ENCODE measurements around the gene SLC5A11. TPM values are rescaled to one million over a fixed set of nuclear protein-coding genes. Genes with fewer than 3 reads are reported as not detected.
A peak's percentile ranks its signal among the peaks of the same experiment; 100 is the strongest.

Gene SLC5A11
- total RNA-seq, 1 experiment from 2014 or later, result 0.22 TPM

DNA sequence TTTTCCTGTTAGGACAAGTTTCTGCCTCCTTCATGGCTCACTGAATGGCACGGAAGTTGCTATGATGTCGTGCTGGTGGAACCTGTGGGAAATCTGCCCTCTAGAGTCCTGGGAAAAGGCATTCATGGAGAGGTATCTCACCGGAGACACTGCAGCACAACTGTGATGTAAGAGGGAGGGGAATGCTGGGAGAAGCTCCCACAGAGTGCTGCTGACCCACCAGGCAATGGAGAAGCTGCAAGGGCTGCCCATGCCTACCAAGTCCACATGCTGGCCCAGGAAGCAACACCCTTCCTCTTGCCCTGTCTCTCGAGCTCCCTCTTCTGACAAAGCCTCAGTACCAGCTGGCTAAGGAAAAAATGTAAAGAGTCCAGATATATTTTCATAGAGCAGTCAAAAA lies 45.2 kb upstream of the SLC5A11 start:
- no peak overlapping the region for H3K56ac ChIP-seq (ENCODE audit: insufficient read length, low read depth, low read length)
- H3K4me3 Mint-ChIP-seq, result no peak overlapping the region
- H3K4me1 Mint-ChIP-seq, result peaks cover 16 to 20% of the 10 kb centered on the region in 2 experiments
- no peaks in the 10 kb centered on the region for H3K9me3 ChIP-seq (ENCODE audit: control insufficient read depth, low read depth, low read length)
- no peaks in the 10 kb centered on the region for H3K9me3 Mint-ChIP-seq
- no peak overlapping the region for H4K8ac ChIP-seq (replicated peaks; ENCODE audit: insufficient read length, low read depth, low read length)
- H3K27ac ChIP-seq (ENCODE audit: insufficient read length, low read depth, low read length), result no peak overlapping the region
- peaks cover 57 to 98% (median 88%) of the 10 kb centered on the region in 3 experiments; a peak in 6 of 7 replicates for H3K36me3 Mint-ChIP-seq (ENCODE audit: insufficient read depth in 1 of 3, low read depth in 3 of 3)
- no peak overlapping the region for H3T11ph ChIP-seq (ENCODE audit: low read length)
- no peak overlapping the region for H2BK120ac ChIP-seq (ENCODE audit: low read depth, low read length, poor library complexity, severe bottlenecking)
- no peak overlapping the region for H4K5ac ChIP-seq (ENCODE audit: insufficient read length, low read depth, low read length)
- H3K27ac Mint-ChIP-seq, result peak overlapping the region in 2 of 3 experiments; percentile 37 to 45; a peak in 3 of 7 replicates
- H3K79me2 ChIP-seq (ENCODE audit: insufficient read depth, low read length), result no peaks in the 10 kb centered on the region
- no peaks in the 10 kb centered on the region for H3K23me2 ChIP-seq (ENCODE audit: insufficient read length, low read depth, low read length, poor library complexity, severe bottlenecking)
- no peak overlapping the region for H3K18ac ChIP-seq (ENCODE audit: insufficient read length, low read depth, low read length)
- H3K4me2 ChIP-seq (ENCODE audit: insufficient read depth, insufficient read length, low read length), result no peak overlapping the region
- no peaks in the 10 kb centered on the region for H4K20me1 ChIP-seq (ENCODE audit: control insufficient read depth, insufficient read depth, insufficient read length)
- no peaks in the 10 kb centered on the region for H3K27me3 Mint-ChIP-seq (ENCODE audit: low read depth)
- no peak overlapping the region for H2BK20ac ChIP-seq (ENCODE audit: low read depth, low read length, poor library complexity, severe bottlenecking)
- H4K91ac ChIP-seq (ENCODE audit: insufficient read length, low read depth, low read length), result no peak overlapping the region
- H3K23ac ChIP-seq (ENCODE audit: insufficient read length, low read depth, low read length), result no peak overlapping the region
- H2BK5ac ChIP-seq (ENCODE audit: insufficient read length, low read length), result no peak overlapping the region
- H3K4ac ChIP-seq (ENCODE audit: low read depth, low read length), result no peak overlapping the region
- no peak overlapping the region for H2BK12ac ChIP-seq (ENCODE audit: insufficient read length, low read depth, low read length)
- no peak overlapping the region for H2BK15ac ChIP-seq (ENCODE audit: low read depth, low read length)
- no peak for DNase-seq
- H3K4me1 ChIP-seq (ENCODE audit: insufficient read depth, low read length), result no peaks in the 10 kb centered on the region
- no peak overlapping the region for H2AK5ac ChIP-seq (ENCODE audit: insufficient read length, low read length)
- no peak overlapping the region for H3K14ac ChIP-seq (ENCODE audit: insufficient read depth, low read length)
- TF ChIP-seq, protein P1, sequence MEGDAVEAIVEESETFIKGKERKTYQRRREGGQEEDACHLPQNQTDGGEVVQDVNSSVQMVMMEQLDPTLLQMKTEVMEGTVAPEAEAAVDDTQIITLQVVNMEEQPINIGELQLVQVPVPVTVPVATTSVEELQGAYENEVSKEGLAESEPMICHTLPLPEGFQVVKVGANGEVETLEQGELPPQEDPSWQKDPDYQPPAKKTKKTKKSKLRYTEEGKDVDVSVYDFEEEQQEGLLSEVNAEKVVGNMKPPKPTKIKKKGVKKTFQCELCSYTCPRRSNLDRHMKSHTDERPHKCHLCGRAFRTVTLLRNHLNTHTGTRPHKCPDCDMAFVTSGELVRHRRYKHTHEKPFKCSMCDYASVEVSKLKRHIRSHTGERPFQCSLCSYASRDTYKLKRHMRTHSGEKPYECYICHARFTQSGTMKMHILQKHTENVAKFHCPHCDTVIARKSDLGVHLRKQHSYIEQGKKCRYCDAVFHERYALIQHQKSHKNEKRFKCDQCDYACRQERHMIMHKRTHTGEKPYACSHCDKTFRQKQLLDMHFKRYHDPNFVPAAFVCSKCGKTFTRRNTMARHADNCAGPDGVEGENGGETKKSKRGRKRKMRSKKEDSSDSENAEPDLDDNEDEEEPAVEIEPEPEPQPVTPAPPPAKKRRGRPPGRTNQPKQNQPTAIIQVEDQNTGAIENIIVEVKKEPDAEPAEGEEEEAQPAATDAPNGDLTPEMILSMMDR (conservative IDR thresholded peaks at IDR 0.05), result peak; percentile 25; the same call in 1 of the 3 replicates
- no peaks in the 10 kb centered on the region for H3K27me3 ChIP-seq (ENCODE audit: insufficient read depth, low read length)
- peaks cover 3% of the 10 kb centered on the region for H3K79me1 ChIP-seq (ENCODE audit: insufficient read depth, low read depth, low read length, poor library complexity, severe bottlenecking)
- H3K9ac ChIP-seq (ENCODE audit: extremely low read depth, insufficient read length, low read length), result no peak overlapping the region
- no peak overlapping the region for H2AFZ ChIP-seq (ENCODE audit: low read length)
- no CpG with 5 or more reads among the region's 4 CpGs for WGBS (ENCODE audit: extremely low coverage, insufficient read length, low lambda C conversion rate)

Measured in H9 (cell line).